H1 (cell line): ENCODE measurements around the gene RASEF. TPM values are rescaled to one million over a fixed set of nuclear protein-coding genes. Genes with fewer than 3 reads are reported as not detected.

Experiments
- CTCF ChIA-PET: fragments of 300-600 bp; sonication (Branson Sonifier 250); formaldehyde crosslinking; loops from one replicate; lab custom pipeline; 2021; ENCODE audit not compliant: partially characterized antibody; lab: Charles Lee
- POLR2A ChIA-PET: fragments of 300-600 bp; sonication (Branson Sonifier 250); formaldehyde crosslinking; loops from one replicate; lab custom pipeline; 2021; ENCODE audit warnings: inconsistent platforms; ENCODE audit not compliant: partially characterized antibody; lab: Charles Lee
- DNase-seq, 2 experiments: peaks; one replicate each; pipeline versions ENCODE4 v3.0.0 to v3.0.0-alpha.2; 2010 to 2022; ENCODE audit warnings: low spot score in 2 of 2, low read depth in 1 of 2, mixed read lengths in 1 of 2
- FAIRE-seq: peaks from 2 replicates; lab custom pipeline; 2011; peaks lifted over from hg19 to GRCh38; lab: Jason Lieb, UNC
- H2AFZ ChIP-seq: 2 replicates; pipeline ENCODE4 v1.8.1; 2012; ENCODE audit warnings: low read length, inconsistent platforms
- H2AK5ac ChIP-seq: 2 replicates; pipeline ENCODE4 v1.6.1; 2013; ENCODE audit warnings: low read depth, low read length
- H2BK120ac ChIP-seq: replicated peaks from 2 replicates; pipeline ENCODE3; 2013; ENCODE audit warnings: low read depth, low read length, inconsistent platforms
- H2BK12ac ChIP-seq: 2 replicates; pipeline ENCODE4 v1.6.1; 2013; ENCODE audit warnings: low read depth, low read length
- H2BK15ac ChIP-seq: 2 replicates; pipeline ENCODE4 v1.6.1; 2013; ENCODE audit warnings: low read length
- H2BK20ac ChIP-seq: 2 replicates; pipeline ENCODE4 v1.6.1; 2013; ENCODE audit warnings: low read length
- H2BK5ac ChIP-seq: 2 replicates; pipeline ENCODE4 v1.6.1; 2013; ENCODE audit warnings: low read depth, low read length
- H3K14ac ChIP-seq: 2 replicates; pipeline ENCODE4 v1.6.1; 2013; ENCODE audit warnings: inconsistent platforms; ENCODE audit not compliant: insufficient read length
- H3K18ac ChIP-seq: 2 replicates; pipeline ENCODE4 v1.6.1; 2013; ENCODE audit warnings: low read length; ENCODE audit errors: extremely low read depth
- H3K23ac ChIP-seq: 2 replicates; pipeline ENCODE4 v1.6.1; 2013; ENCODE audit warnings: inconsistent platforms; ENCODE audit not compliant: insufficient read length
- H3K23me2 ChIP-seq: 2 replicates; pipeline ENCODE4 v1.6.1; 2013; ENCODE audit warnings: low read depth, low read length
- H3K27ac ChIP-seq: 2 replicates; pipeline ENCODE4 v1.6.1; 2011; ENCODE audit warnings: low read depth, low read length, inconsistent platforms
- H3K27me3 ChIP-seq, 4 experiments: replicated peaks in 1 of 4; 1 replicate in 1 of 4; 2 replicates in 3 of 4; pipeline versions ENCODE4 v1.6.1 to v1.8.1; 2011 to 2013; ENCODE audit warnings: low read length in 3 of 4, mild to moderate bottlenecking in 3 of 4, inconsistent platforms in 2 of 4, mixed read lengths in 2 of 4, moderate library complexity in 1 of 4; ENCODE audit not compliant: control insufficient read depth in 3 of 4, insufficient read depth in 3 of 4; ENCODE audit errors: extremely low read depth in 1 of 4
- H3K36me3 ChIP-seq, 4 experiments: 2 replicates each; pipeline versions ENCODE4 v1.6.1 to v1.8.1; 2011 to 2013; ENCODE audit warnings: mild to moderate bottlenecking in 4 of 4, low read length in 3 of 4, moderate library complexity in 2 of 4, control low read depth in 1 of 4, inconsistent platforms in 1 of 4; ENCODE audit not compliant: insufficient read depth in 4 of 4, control insufficient read depth in 2 of 4
- H3K4ac ChIP-seq: replicated peaks from 2 replicates; pipeline ENCODE3; 2013; ENCODE audit warnings: low read length, low read depth, mixed read lengths, inconsistent platforms; ENCODE audit not compliant: insufficient read length
- H3K4me1 ChIP-seq, 4 experiments: replicated peaks in 1 of 4; 1 replicate in 1 of 4; 2 replicates in 3 of 4; pipeline versions ENCODE4 v1.6.1 to v1.8.1; 2011 to 2013; ENCODE audit warnings: low read length in 3 of 4, inconsistent platforms in 2 of 4, mixed read lengths in 1 of 4; ENCODE audit not compliant: insufficient read depth in 4 of 4, control insufficient read depth in 3 of 4
- H3K4me2 ChIP-seq, 2 experiments: 2 replicates each; pipeline versions ENCODE4 v1.6.1 to v1.8.1; 2011 to 2013; ENCODE audit warnings: low read depth in 2 of 2, low read length in 2 of 2, control low read depth in 1 of 2, inconsistent platforms in 1 of 2, mild to moderate bottlenecking in 1 of 2; ENCODE audit not compliant: insufficient read depth in 1 of 2
- H3K4me3 ChIP-seq, 4 experiments: fragments of 200-600, 300-600 bp in 1 of 4; sonication (generic), shearing (Covaris generic), sonication (Bioruptor Twin) in 1 of 4; 2 replicates each; pipeline versions ENCODE4 v1.5.1 to v1.8.1; 2011 to 2016; ENCODE audit warnings: low read length in 4 of 4, low read depth in 3 of 4, control low read depth in 2 of 4, inconsistent platforms in 2 of 4, mild to moderate bottlenecking in 2 of 4, mixed read lengths in 1 of 4, moderate library complexity in 1 of 4; ENCODE audit not compliant: insufficient read depth in 2 of 4; ENCODE audit errors: extremely low read depth in 1 of 4
- H3K56ac ChIP-seq: replicated peaks from 2 replicates; pipeline ENCODE3; 2013; ENCODE audit warnings: low read depth, mild to moderate bottlenecking, mixed read lengths, low read length, inconsistent platforms; ENCODE audit not compliant: insufficient read length
- H3K79me1 ChIP-seq: 2 replicates; pipeline ENCODE4 v1.6.1; 2013; ENCODE audit warnings: low read depth, low read length, control low read depth
- H3K79me2 ChIP-seq, 2 experiments: 2 replicates each; pipeline versions ENCODE4 v1.6.1 to v1.8.1; 2012 to 2013; ENCODE audit warnings: low read length in 2 of 2, mild to moderate bottlenecking in 2 of 2, inconsistent platforms in 1 of 2; ENCODE audit not compliant: insufficient read depth in 2 of 2, control insufficient read depth in 1 of 2
- H3K9ac ChIP-seq, 4 experiments: replicated peaks in 1 of 4; 1 replicate in 1 of 4; 2 replicates in 3 of 4; pipeline versions ENCODE4 v1.6.1 to v1.8.1; 2011 to 2013; ENCODE audit warnings: low read depth in 3 of 4, low read length in 3 of 4, control low read depth in 2 of 4, mild to moderate bottlenecking in 2 of 4, moderate library complexity in 2 of 4, inconsistent platforms in 1 of 4; ENCODE audit errors: extremely low read depth in 1 of 4
- H3K9me3 ChIP-seq, 2 experiments: 2 replicates each; pipeline versions ENCODE4 v1.6.1 to v1.8.1; 2012 to 2013; ENCODE audit warnings: mild to moderate bottlenecking in 2 of 2, moderate library complexity in 2 of 2, control low read depth in 1 of 2, inconsistent platforms in 1 of 2, low read depth in 1 of 2, low read length in 1 of 2, mixed read lengths in 1 of 2; ENCODE audit not compliant: insufficient read depth in 2 of 2
- H4K20me1 ChIP-seq, 2 experiments: replicated peaks in 1 of 2; 2 replicates each; pipeline versions ENCODE3 to v1.8.1; 2011 to 2013; ENCODE audit warnings: inconsistent platforms in 2 of 2, low read length in 2 of 2, mild to moderate bottlenecking in 1 of 2; ENCODE audit not compliant: insufficient read depth in 2 of 2, control insufficient read depth in 1 of 2
- H4K5ac ChIP-seq: 2 replicates; pipeline ENCODE4 v1.6.1; 2013; ENCODE audit warnings: low read length, low read depth, mixed read lengths, inconsistent platforms; ENCODE audit not compliant: insufficient read length
- H4K8ac ChIP-seq: 2 replicates; pipeline ENCODE4 v1.8.0; 2013; ENCODE audit warnings: mild to moderate bottlenecking, moderate library complexity, low read length, inconsistent platforms; ENCODE audit not compliant: insufficient read depth; ENCODE audit errors: extremely low read depth
- H4K91ac ChIP-seq: replicated peaks from 2 replicates; pipeline ENCODE3; 2013; ENCODE audit warnings: low read length, mixed read lengths, inconsistent platforms; ENCODE audit not compliant: insufficient read length
- BACH1 ChIP-seq: IDR thresholded peaks from 2 replicates; pipeline ENCODE4 v1.6.1; 2012; ENCODE audit warnings: low read length, improper control_type of control experiment
- BCL11A ChIP-seq, 2 experiments: IDR thresholded peaks; one replicate each; pipeline ENCODE4 v1.6.1; 2011; ENCODE audit warnings: low read depth in 2 of 2, low read length in 2 of 2, mild to moderate bottlenecking in 2 of 2
- CREB1 ChIP-seq: IDR thresholded peaks from 2 replicates; pipeline ENCODE4 v1.6.1; 2012; ENCODE audit warnings: inconsistent platforms
- JUND ChIP-seq: IDR thresholded peaks from 2 replicates; pipeline ENCODE4 v1.6.1; 2011; ENCODE audit warnings: mild to moderate bottlenecking, improper control_type of control experiment, low read length
- KDM5A ChIP-seq: fragments of 200-600 bp; IDR thresholded peaks from 2 replicates; pipeline ENCODE4 v1.7.1; 2012; ENCODE audit warnings: mild to moderate bottlenecking, low read length, inconsistent platforms, mixed read lengths
- RFX5 ChIP-seq: IDR thresholded peaks from 2 replicates; pipeline ENCODE4 v1.6.1; 2011; ENCODE audit warnings: low read depth, low read length, improper control_type of control experiment, borderline replicate concordance
- RXRA ChIP-seq: IDR thresholded peaks from 2 replicates; pipeline ENCODE4 v1.6.1; 2011; ENCODE audit warnings: low read depth, mild to moderate bottlenecking, low read length, moderate library complexity; ENCODE audit not compliant: insufficient read depth
- SIX5 ChIP-seq: IDR thresholded peaks from 2 replicates; pipeline ENCODE4 v1.6.1; 2011; ENCODE audit warnings: mild to moderate bottlenecking, low read depth, low read length
- TEAD4 ChIP-seq: IDR thresholded peaks from 2 replicates; pipeline ENCODE4 v1.6.1; 2012; ENCODE audit warnings: low read depth, low read length, inconsistent platforms, mixed read lengths
- WGBS, 2 experiments: shearing (Covaris generic) in 1 of 2; methylation state at CpG; one replicate each; pipeline versions ENCODE4 v1.1.6 to v1.1.7; 2013 to 2015; ENCODE audit warnings: low lambda C conversion rate in 2 of 2, mixed read lengths in 2 of 2, inconsistent platforms in 1 of 2, low coverage in 1 of 2, missing lambda C conversion rate in 1 of 2; ENCODE audit not compliant: insufficient replicate concordance in 2 of 2, insufficient coverage in 1 of 2, insufficient read length in 1 of 2; ENCODE audit errors: extremely low coverage in 1 of 2, missing lambda C conversion rate in 1 of 2; 5-methylcytosine and 5-hydroxymethylcytosine counted together
- polyA plus RNA-seq, 7 experiments: library from polyadenylated mRNA; depleted of rRNA in 3 of 7; stranded (reverse) in 5 of 7; unstranded in 2 of 7; fragments of >200 nt in 5 of 7; fragments of 200-250 nt in 2 of 7; gene quantifications; 1 replicate in 5 of 7; 2 replicates in 1 of 7; 4 replicates in 1 of 7; pipeline versions ENCODE4 v1.2.1 to v1.2.3, GENCODE V29; 2011 to 2013; ENCODE audit warnings: missing spikeins in 2 of 7, mixed read lengths in 2 of 7
- total RNA-seq: library from RNA; stranded (reverse); fragmentation: NEBNext Ultra II Directional; extraction: Animal tissue kit (Norgen Biotek cat#: 25700); gene quantifications from 2 replicates; pipeline ENCODE4 v1.2.1, GENCODE V29; 2021
- TF ChIP-seq, protein P1 (sequence below): IDR thresholded peaks from 2 replicates; pipeline ENCODE4 v1.6.1; 2012; ENCODE audit warnings: low read length, inconsistent platforms
- TF ChIP-seq, protein P2 (sequence below): IDR thresholded peaks from 2 replicates; pipeline ENCODE4 v1.6.1; 2012; ENCODE audit warnings: inconsistent platforms

Gene RASEF
- total and polyA plus RNA-seq, 2 of the 8 experiments (the other 6 are each of a cell fraction or from before 2014, with no cell fraction given), result 1.1 to 4.6 TPM

DNA sequence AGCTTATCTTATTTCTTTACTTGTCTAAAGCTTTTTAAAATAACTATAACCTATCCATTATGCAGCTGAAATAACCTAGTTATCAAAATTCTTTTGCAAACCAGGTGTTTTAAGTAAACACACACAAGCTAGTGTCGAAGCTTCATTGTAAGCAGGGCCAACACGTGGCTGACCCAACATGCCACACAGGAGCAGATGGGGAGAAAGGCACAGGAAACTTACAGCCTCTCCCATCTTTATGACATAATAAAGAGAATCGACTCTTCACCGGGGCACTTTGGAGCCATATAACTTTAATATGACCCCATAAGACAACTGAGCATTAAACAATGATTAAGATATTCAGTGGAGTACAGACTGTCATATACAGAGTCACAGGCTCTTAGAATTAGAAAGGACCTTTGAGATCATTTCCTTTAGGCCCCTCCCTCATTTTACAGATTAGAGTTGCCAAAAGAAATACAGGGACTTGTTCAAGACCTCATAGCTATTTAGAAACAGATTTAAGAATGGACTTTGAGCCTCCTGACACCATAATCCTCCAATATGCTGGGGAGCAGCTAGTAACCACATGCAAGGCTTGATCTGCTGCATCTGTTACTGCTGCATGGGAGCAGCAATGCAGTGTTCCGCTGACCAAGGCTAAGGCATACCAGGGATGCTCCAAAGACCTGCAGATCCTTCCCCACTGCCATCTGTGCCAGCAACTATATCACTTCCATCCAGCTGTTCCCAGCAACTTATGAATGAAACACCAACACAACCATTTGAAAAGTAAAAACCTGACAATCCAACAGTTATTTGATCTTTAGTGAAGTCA, 75.4 kb downstream of the RASEF start:
- FAIRE-seq (no peak), DNase-seq (no peak)
- Histone ChIP-seq H3K9ac (no peak overlapping the region), H3K4me2 (no peak overlapping the region), H4K20me1 (no peaks in the 10 kb centered on the region), H3K4me3 (no peak overlapping the region), H2AK5ac (no peak overlapping the region), H4K5ac (no peak overlapping the region), H2AFZ (no peak overlapping the region), H3K23ac (no peak overlapping the region), H3K79me1 (no peaks in the 10 kb centered on the region), H3K4ac (no peak overlapping the region), H3K4me1 (no peaks in the 10 kb centered on the region), H2BK12ac (no peak overlapping the region; the same call in 1 of the 2 replicates), H3K79me2 (no peaks in the 10 kb centered on the region), H4K8ac (no peak overlapping the region), H3K14ac (no peak overlapping the region), H3K27ac (no peak overlapping the region), H4K91ac (no peak overlapping the region), H3K18ac (no peak overlapping the region), H2BK120ac (no peak overlapping the region), H3K56ac (no peak overlapping the region), H3K36me3 (no peaks in the 10 kb centered on the region), H2BK15ac (no peak overlapping the region), H3K23me2 (no peaks in the 10 kb centered on the region), H3K27me3 (no peaks in the 10 kb centered on the region), H3K9me3 (no peaks in the 10 kb centered on the region), H2BK5ac (no peak overlapping the region), H2BK20ac (no peak overlapping the region)
- ChIA-PET POLR2A (no interaction called here), CTCF (interaction anchor here (1.2 kb wide), 1 partner anchor 643 kb away, joined by 3 read pairs; no protein-coding TSS in a partner anchor)
- WGBS, 2 experiments, result 84% methylated on average over 5 of the region's 5 CpGs; no CpG with 5 or more reads in 1 of the 2 experiments
- TF ChIP-seq KDM5A, result no peak
- TF ChIP-seq BACH1, result no peak
- TF ChIP-seq, protein P1, sequence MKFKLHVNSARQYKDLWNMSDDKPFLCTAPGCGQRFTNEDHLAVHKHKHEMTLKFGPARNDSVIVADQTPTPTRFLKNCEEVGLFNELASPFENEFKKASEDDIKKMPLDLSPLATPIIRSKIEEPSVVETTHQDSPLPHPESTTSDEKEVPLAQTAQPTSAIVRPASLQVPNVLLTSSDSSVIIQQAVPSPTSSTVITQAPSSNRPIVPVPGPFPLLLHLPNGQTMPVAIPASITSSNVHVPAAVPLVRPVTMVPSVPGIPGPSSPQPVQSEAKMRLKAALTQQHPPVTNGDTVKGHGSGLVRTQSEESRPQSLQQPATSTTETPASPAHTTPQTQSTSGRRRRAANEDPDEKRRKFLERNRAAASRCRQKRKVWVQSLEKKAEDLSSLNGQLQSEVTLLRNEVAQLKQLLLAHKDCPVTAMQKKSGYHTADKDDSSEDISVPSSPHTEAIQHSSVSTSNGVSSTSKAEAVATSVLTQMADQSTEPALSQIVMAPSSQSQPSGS, result no peak
- no peak for TF ChIP-seq BCL11A (IDR thresholded peaks at IDR 0.05; ENCODE audit: low read depth in 2 of 2, low read length in 2 of 2)
- no peak for TF ChIP-seq TEAD4
- TF ChIP-seq SIX5, result no peak
- TF ChIP-seq RXRA, result no peak
- no peak for TF ChIP-seq JUND
- no peak for TF ChIP-seq RFX5
- TF ChIP-seq, protein P2, sequence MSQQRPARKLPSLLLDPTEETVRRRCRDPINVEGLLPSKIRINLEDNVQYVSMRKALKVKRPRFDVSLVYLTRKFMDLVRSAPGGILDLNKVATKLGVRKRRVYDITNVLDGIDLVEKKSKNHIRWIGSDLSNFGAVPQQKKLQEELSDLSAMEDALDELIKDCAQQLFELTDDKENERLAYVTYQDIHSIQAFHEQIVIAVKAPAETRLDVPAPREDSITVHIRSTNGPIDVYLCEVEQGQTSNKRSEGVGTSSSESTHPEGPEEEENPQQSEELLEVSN, result no peak
- TF ChIP-seq CREB1, result no peak
